GM12865 (cell line): ENCODE results near the gene MAP9.

Experiments used
- DNase-seq: peaks from one replicate; pipeline ENCODE4 v3.0.0; 2010; ENCODE audit warnings: low read depth
- H3K4me3 ChIP-seq: 2 replicates; pipeline ENCODE4 v1.5.1; 2011; ENCODE audit warnings: mild to moderate bottlenecking, low read depth, low read length, control low read depth
- TF ChIP-seq, protein P1 (sequence below): IDR thresholded peaks from 2 replicates; pipeline ENCODE4 v1.5.1; 2011; ENCODE audit warnings: low read length, control low read depth, low read depth, inconsistent platforms; ENCODE audit not compliant: insufficient read depth; ENCODE audit errors: missing control alignments

Gene MAP9

DNA sequence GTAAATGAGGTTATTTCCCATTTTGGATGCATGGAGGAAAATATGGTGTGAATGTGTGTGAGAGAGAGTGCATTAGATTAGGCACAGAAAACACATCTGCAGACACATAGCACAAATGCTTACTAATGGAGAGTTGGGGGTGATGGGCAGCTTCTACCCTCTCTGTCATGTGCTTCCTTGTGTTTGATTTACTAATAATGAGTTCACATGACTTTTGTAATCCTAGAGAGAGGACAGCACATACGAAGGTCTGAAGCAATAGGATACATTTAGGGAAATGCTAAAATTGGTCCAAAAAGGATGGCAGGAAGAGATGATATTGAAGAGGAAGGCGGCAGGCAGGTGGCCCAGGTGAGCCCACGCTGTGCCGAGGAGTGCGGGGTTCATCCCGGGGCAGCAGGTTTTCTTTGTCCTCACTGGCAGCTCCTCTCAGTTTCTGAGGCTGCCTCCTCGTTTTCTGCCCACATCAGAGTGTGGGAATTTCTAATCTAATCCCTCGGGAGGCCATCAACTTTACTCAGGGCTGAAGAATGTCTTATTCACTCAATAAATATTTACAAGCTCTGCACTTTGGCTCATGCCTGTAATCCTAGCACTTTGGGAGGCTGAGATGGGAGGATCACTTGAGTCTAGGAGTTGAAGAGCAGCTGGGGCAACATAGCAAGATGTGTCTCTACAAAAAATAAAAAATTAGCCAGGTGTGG is 15.9 kb upstream of the MAP9 start:
- no peak for DNase-seq
- TF ChIP-seq, protein P1, sequence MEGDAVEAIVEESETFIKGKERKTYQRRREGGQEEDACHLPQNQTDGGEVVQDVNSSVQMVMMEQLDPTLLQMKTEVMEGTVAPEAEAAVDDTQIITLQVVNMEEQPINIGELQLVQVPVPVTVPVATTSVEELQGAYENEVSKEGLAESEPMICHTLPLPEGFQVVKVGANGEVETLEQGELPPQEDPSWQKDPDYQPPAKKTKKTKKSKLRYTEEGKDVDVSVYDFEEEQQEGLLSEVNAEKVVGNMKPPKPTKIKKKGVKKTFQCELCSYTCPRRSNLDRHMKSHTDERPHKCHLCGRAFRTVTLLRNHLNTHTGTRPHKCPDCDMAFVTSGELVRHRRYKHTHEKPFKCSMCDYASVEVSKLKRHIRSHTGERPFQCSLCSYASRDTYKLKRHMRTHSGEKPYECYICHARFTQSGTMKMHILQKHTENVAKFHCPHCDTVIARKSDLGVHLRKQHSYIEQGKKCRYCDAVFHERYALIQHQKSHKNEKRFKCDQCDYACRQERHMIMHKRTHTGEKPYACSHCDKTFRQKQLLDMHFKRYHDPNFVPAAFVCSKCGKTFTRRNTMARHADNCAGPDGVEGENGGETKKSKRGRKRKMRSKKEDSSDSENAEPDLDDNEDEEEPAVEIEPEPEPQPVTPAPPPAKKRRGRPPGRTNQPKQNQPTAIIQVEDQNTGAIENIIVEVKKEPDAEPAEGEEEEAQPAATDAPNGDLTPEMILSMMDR = no peak
- no peak overlapping the region for H3K4me3 ChIP-seq

DNA sequence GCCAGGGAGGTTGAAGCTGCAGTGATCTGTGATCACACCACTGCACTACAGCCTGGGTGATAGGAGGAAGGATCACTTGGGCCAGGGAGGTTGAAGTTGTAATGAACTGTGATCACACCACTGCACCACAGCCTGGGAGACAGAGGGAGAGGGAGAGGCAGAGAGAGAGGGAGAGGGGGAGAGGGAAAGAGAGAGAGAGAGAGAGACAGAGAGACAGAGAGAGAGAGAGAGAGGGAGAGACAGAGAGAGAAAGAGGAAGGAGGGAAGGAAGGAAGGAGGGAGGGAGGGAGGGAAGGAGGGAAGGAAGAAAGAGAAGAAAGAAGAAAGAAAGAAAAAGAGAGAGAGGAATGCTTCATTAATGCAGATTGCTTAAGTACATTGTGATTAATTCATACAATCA is 15.2 kb upstream of the MAP9 start:
- TF ChIP-seq, protein P1 = no peak
- DNase-seq = no peak
- no peak overlapping the region for H3K4me3 ChIP-seq

DNA sequence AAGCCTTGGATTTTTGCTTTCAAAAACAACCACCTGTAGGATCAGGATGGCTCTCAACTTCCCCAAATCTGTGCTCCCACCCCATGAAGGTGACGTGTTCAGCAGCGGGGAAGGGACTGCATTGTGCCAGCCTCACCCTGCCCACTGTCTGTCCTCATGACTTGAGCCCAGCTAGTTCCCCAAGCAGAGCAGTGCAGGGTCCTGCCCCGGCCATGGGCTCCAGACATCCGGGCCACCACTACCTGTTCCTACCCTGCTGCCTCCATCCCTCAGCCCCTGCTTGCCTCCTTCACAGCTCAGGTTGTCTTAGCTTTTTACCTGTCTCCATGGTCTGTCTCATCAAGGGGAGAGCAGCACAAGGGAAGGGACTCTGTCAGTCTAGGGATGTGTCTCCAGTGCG is 11.4 kb upstream of the MAP9 start:
- DNase-seq = no peak
- TF ChIP-seq, protein P1 = no peak
- H3K4me3 ChIP-seq = no peak overlapping the region

DNA sequence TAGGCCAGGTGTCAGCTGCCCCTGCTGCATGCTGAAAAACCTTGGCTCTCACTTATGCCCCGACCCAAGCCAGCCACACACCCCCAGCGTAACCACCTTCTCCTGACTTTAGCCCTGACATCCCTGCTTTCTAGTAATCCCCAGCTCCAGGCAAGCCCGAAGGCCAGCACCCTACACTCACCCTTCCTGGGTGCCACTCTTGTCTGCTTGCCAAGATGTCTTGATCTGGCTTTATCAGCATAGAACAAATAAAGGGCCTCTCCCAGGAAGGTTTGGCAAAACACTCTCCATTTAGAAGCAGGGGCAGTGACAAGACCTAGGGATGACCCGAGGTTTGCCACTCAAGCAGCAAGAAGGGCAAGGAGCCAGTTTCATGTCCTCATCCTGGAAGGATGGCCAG is 6.8 kb upstream of the MAP9 start:
- TF ChIP-seq, protein P1 = no peak
- no peak overlapping the region for H3K4me3 ChIP-seq
- no peak for DNase-seq

DNA sequence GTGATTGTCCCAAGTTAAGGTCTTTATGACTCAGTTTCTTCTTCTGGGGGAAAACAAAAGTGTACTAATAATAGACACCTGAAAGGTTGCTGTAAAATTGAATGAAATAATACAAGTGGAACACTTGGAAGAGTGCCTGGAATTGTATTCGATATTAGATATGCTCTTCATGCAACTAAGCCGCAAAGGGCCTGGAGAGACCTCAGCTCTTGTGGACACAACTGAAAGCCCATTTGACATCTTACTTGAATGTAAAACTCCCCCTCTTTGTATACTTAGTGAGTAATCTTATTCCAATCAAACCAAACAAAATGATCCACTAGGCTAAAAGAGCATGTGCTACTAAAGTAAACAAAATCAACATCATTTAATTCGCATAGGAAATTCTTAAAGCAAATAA is 511 bp upstream of the MAP9 start:
- TF ChIP-seq, protein P1 = no peak
- H3K4me3 ChIP-seq = no peak overlapping the region
- DNase-seq = no peak

DNA sequence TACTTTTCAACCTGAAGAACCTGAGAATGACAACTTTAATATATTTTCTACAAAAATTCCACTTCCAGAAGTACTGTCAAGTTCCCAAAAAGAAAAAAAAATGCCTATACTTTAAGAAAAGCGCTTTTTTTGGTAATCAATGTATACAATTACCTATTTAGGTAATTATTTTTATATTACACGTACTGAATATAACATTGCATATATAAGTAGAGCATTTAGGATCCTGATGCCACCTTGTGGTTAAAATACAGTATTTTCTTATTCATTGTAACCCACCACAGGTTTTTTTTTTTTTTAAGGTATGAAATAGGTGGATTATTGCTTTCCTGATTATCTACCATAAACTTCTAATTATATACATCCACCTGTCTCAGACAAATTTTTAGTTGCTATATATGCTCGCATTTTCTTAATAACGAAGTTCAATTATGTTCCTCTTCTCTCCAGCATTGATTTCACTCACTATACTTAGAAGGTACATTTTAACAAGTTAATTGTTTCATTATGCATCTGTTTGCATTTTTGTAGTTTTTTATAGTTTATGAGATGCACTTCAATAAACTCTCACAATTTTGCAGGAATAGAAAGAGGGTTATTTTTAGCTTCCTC is 5.2 kb downstream of the MAP9 start:
- TF ChIP-seq, protein P1 = peak; percentile 31
- peak; percentile 21 for DNase-seq
- H3K4me3 ChIP-seq = no peak overlapping the region

DNA sequence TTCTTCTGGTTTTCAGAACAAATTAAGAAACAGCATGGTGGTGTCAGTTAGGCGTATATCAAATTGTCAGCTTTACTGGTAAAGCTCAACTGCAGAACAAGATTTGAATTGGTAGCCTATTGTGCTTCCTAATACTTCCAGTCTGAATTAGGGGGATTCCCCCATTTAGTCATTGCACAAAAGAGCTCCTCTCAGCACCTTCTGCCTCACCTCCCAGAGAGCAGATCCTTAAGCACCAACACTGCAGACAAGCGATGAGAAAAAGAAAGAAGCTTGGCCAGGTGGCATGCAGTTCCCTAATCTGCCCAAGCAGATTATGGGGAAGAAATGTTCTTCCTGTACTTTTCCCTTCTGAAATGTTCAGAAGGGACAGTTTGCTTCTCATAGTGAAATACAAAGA is 9.2 kb downstream of the MAP9 start:
- TF ChIP-seq, protein P1 = no peak
- no peak overlapping the region for H3K4me3 ChIP-seq
- no peak for DNase-seq
